Glutamatergic neuron (in vitro differentiated cells): ENCODE results near the gene MRM2. TPM values are rescaled to one million over a fixed set of nuclear protein-coding genes. Genes with fewer than 3 reads are reported as not detected.

Source experiments
- DNase-seq: peaks from one replicate; pipeline ENCODE4 v3.0.0; 2022
- H3K27ac Mint-ChIP-seq: one replicate; pipeline ENCODE4 v1.8.0; 2020; ENCODE audit warnings: mild to moderate bottlenecking, mixed read lengths, inconsistent platforms; ENCODE audit not compliant: unreplicated experiment
- H3K27me3 Mint-ChIP-seq: one replicate; pipeline ENCODE4 v1.8.0; 2020; ENCODE audit warnings: mild to moderate bottlenecking, moderate library complexity, mixed read lengths, inconsistent platforms; ENCODE audit not compliant: unreplicated experiment
- H3K36me3 Mint-ChIP-seq: one replicate; pipeline ENCODE4 v1.8.0; 2020; ENCODE audit warnings: mild to moderate bottlenecking, mixed read lengths, inconsistent platforms; ENCODE audit not compliant: unreplicated experiment
- H3K4me1 Mint-ChIP-seq: one replicate; pipeline ENCODE4 v1.8.0; 2020; ENCODE audit warnings: mild to moderate bottlenecking, low read depth, mixed read lengths, inconsistent platforms; ENCODE audit not compliant: unreplicated experiment
- H3K4me3 Mint-ChIP-seq: one replicate; pipeline ENCODE4 v1.8.0; 2020; ENCODE audit warnings: mild to moderate bottlenecking, mixed read lengths, inconsistent platforms; ENCODE audit not compliant: unreplicated experiment
- H3K9me3 Mint-ChIP-seq: one replicate; pipeline ENCODE4 v1.8.0; 2020; ENCODE audit warnings: mild to moderate bottlenecking, moderate library complexity, mixed read lengths, inconsistent platforms; ENCODE audit not compliant: unreplicated experiment
- CTCF ChIP-seq: fragments of 200-600 bp; sonication (generic); IDR thresholded peaks from one replicate; pipeline ENCODE4 v1.5.0; 2021; ENCODE audit not compliant: partially characterized antibody, unreplicated experiment
- total RNA-seq: library from RNA; stranded (reverse); fragmentation: NEBNext Ultra II Directional; extraction: Animal tissue kit (Norgen Biotek cat#: 25700); gene quantifications from one replicate; pipeline ENCODE4 v1.2.1, GENCODE V29; 2021; ENCODE audit not compliant: unreplicated experiment

Gene MRM2
- total RNA-seq, 1 donor from 2014 or later: 28.1 TPM

DNA sequence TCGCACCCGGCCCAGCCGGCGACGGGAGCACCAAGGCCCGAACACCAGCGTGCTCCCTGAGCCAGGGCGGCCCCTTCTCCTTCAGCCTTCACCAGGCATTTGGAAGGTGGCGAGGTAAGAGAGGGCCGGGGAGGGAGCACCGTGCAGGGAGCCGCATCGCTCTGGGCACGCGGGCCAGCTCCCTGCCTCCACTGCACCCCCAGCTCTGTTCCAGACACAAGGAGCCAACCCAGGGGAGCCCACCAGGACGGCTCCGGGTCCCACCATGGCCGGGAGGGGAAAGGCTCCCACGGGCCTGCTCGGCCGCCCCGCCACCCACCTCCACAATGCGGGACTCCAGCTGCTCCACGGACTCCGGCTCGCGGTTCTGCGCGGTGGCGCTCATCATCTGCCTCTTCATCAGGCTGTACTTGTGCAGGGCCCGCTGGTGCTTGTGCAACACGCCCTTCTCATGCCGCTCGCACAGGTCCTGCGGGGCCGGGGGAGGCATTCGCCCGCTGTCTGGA is 15.1 kb upstream of the MRM2 start:
- no peaks in the 10 kb centered on the region for H3K36me3 Mint-ChIP-seq
- H3K27me3 Mint-ChIP-seq: peaks cover 2% of the 10 kb centered on the region
- DNase-seq: no peak
- H3K4me1 Mint-ChIP-seq: peaks cover 3% of the 10 kb centered on the region
- no peak overlapping the region for H3K27ac Mint-ChIP-seq
- H3K9me3 Mint-ChIP-seq: peaks cover 5% of the 10 kb centered on the region
- TF ChIP-seq CTCF: no peak
- H3K4me3 Mint-ChIP-seq: no peak overlapping the region

- Mint-ChIP-seq H3K4me1 (peaks cover 3% of the 10 kb centered on the region), H3K36me3 (no peaks in the 10 kb centered on the region), H3K27ac (no peak overlapping the region), H3K27me3 (peaks cover 2% of the 10 kb centered on the region), H3K9me3 (peaks cover 3% of the 10 kb centered on the region), H3K4me3 (no peak overlapping the region)
- DNase-seq: no peak
- no peak for TF ChIP-seq CTCF
These were observed 14.5 kb upstream of the MRM2 start for GRCh38 chr7:2256306-2257045.

DNA sequence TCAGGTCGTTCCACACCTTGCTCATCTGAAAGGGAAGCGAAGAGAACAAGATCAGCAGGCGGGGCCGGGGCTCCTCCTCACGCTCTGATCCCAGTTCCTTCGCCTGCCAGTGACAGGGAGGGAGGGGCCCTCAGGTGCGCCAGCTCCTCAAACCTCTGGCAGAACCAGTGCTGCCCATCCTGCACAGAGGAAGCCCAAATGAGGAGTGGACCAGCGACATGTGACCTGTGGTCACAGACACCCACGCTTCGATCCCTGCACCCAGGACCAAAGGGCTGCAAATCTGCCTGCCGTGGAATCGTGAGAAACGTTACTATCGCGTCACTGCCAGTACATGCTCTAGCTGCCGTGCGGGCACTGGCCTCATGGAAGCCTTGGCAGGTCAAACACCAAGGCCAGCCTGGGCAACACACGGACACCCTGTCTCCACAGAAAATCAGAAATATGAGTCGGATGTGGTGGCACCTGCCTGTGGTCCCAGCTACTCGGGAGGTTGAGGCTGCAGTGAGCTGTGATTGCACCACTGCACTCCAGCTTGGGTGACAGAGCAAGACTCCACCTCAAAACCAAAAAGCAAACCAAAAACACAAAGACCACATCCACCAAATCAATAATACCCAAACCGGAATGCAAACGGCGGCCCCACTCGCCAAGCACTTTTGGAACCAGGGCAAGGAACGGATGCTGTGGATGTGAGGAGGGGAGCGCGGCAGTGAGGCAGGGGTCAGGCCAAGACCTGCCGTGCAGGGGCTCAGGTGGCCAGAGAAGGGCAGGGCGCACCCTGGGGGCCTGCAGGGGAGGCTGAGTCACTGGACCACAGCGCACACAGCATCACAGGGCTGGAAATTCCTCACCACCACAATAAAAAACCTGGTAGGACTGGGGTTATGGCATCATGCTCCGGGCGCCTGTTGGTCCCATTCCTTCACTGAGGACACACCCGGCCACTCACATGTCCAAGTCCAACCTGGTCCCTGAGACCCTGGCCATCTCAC is 13.4 kb upstream of the MRM2 start:
- peaks cover 3% of the 10 kb centered on the region for H3K4me1 Mint-ChIP-seq
- TF ChIP-seq CTCF: no peak
- H3K27ac Mint-ChIP-seq: no peak overlapping the region
- DNase-seq: no peak
- H3K9me3 Mint-ChIP-seq: peaks cover 3% of the 10 kb centered on the region
- H3K4me3 Mint-ChIP-seq: no peak overlapping the region
- no peaks in the 10 kb centered on the region for H3K36me3 Mint-ChIP-seq
- H3K27me3 Mint-ChIP-seq: peaks cover 2% of the 10 kb centered on the region

GRCh38 chr7:2254429-2255144 is 12.6 kb upstream of the MRM2 start:
- H3K27ac Mint-ChIP-seq: no peak overlapping the region
- H3K4me3 Mint-ChIP-seq: no peak overlapping the region
- DNase-seq: no peak
- H3K36me3 Mint-ChIP-seq: no peaks in the 10 kb centered on the region
- H3K27me3 Mint-ChIP-seq: no peaks in the 10 kb centered on the region
- peaks cover 3% of the 10 kb centered on the region for H3K4me1 Mint-ChIP-seq
- no peak for TF ChIP-seq CTCF
- H3K9me3 Mint-ChIP-seq: peaks cover 3% of the 10 kb centered on the region
